Calu3 (cell line): ENCODE data around the gene MED13. TPM values are rescaled to one million over a fixed set of nuclear protein-coding genes. Genes with fewer than 3 reads are reported as not detected.

Source experiments
- BruUV-seq: library from RNA; stranded (reverse); fragments of 400-500 nt; replicated peaks from 2 replicates; lab custom pipeline; 2021; lab: Mats Ljungman, UMichigan
- CTCF ChIA-PET: fragments of 300-600 bp; sonication (Branson Sonifier 250); formaldehyde crosslinking; loops from one replicate; lab custom pipeline; 2022; ENCODE audit warnings: antibody characterized with exemption; lab: Charles Lee
- DNase-seq: peaks from one replicate; pipeline ENCODE4 v3.0.0; 2022
- H3K27ac Mint-ChIP-seq: one replicate; pipeline ENCODE4 v1.8.0; 2022; ENCODE audit warnings: mixed read lengths; ENCODE audit not compliant: unreplicated experiment
- H3K27me3 Mint-ChIP-seq: one replicate; pipeline ENCODE4 v1.8.0; 2022; ENCODE audit warnings: mixed read lengths; ENCODE audit not compliant: unreplicated experiment
- H3K36me3 Mint-ChIP-seq: one replicate; pipeline ENCODE4 v1.8.0; 2022; ENCODE audit warnings: mild to moderate bottlenecking, moderate library complexity, mixed read lengths; ENCODE audit not compliant: insufficient read depth, unreplicated experiment
- H3K4me1 Mint-ChIP-seq: one replicate; pipeline ENCODE4 v1.8.0; 2022; ENCODE audit warnings: mild to moderate bottlenecking, low read depth, mixed read lengths; ENCODE audit not compliant: unreplicated experiment
- H3K4me3 Mint-ChIP-seq: one replicate; pipeline ENCODE4 v1.8.0; 2022; ENCODE audit warnings: mild to moderate bottlenecking, low read depth, moderate library complexity, mixed read lengths; ENCODE audit not compliant: unreplicated experiment
- H3K9me3 Mint-ChIP-seq: one replicate; pipeline ENCODE4 v1.8.0; 2022; ENCODE audit warnings: low read depth, mixed read lengths; ENCODE audit not compliant: unreplicated experiment
- intact Hi-C: fragments of 100-400 bp; cut with micrococcal nuclease; formaldehyde crosslinking; loops from one replicate; pipeline ENCODE4 v1.10.0; 2022; ENCODE audit not compliant: unreplicated experiment
- total RNA-seq: library from RNA; stranded (reverse); gene quantifications from 2 replicates; pipeline ENCODE4 v1.2.3, GENCODE V29; 2022
- TF ChIP-seq, protein P1 (sequence below): fragments of 200-600 bp; IDR thresholded peaks from one replicate; pipeline ENCODE4 v1.8.0; 2022; ENCODE audit warnings: antibody characterized with exemption; ENCODE audit not compliant: unreplicated experiment

MED13 gene
- total RNA-seq, 1 experiment from 2014 or later: 50.2 TPM

DNA sequence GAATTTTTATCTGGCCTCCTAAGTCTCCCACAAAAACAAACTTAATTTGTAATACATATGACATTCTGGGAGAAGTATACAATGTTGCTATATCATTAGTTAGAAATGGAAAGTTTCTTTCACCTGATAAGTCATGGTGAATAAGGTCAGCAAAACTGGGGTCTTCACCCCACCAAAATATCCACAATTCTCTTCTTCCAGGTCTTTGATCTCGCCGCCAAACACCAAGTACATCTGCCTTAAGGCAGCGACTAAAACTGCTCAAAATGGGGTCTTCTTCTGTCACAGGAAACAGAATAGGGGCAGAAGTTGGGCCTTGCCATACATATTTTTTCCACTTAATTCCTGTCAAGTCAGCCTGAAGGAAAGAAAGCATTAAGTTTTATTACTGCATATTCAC lies 2.1 kb downstream of the MED13 start:
- Mint-ChIP-seq H3K36me3 (peaks cover 51% of the 10 kb centered on the region), H3K4me1 (peaks cover 40% of the 10 kb centered on the region), H3K27me3 (no peaks in the 10 kb centered on the region), H3K27ac (no peak overlapping the region), H3K4me3 (peak overlapping the region; percentile 95), H3K9me3 (no peaks in the 10 kb centered on the region)
- BruUV-seq: no TSS peak
- intact Hi-C loops: loop anchor here (10.0 kb wide), 1 partner anchor 188 kb away; no protein-coding TSS in a partner anchor
- no peak for DNase-seq
- TF ChIP-seq, protein P1, sequence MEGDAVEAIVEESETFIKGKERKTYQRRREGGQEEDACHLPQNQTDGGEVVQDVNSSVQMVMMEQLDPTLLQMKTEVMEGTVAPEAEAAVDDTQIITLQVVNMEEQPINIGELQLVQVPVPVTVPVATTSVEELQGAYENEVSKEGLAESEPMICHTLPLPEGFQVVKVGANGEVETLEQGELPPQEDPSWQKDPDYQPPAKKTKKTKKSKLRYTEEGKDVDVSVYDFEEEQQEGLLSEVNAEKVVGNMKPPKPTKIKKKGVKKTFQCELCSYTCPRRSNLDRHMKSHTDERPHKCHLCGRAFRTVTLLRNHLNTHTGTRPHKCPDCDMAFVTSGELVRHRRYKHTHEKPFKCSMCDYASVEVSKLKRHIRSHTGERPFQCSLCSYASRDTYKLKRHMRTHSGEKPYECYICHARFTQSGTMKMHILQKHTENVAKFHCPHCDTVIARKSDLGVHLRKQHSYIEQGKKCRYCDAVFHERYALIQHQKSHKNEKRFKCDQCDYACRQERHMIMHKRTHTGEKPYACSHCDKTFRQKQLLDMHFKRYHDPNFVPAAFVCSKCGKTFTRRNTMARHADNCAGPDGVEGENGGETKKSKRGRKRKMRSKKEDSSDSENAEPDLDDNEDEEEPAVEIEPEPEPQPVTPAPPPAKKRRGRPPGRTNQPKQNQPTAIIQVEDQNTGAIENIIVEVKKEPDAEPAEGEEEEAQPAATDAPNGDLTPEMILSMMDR: no peak
- CTCF ChIA-PET: no interaction called here

DNA sequence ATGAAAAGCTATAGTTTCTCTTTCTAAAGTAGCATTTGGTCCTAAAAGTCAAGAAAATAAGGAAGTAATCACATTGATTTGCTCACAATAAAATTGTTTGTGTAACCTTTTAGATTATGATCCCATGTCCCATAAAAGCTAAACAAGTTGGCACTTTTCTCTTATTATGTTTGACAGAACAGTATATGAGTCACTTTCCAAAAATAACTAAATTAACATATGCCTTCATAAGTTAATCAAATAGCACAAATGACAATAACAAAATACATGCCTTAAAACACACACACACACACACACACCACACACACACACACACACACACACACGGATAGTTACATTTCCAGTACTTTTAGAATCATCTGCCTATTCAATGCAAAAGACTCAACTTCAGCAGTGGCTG lies 2.8 kb downstream of the MED13 start:
- Mint-ChIP-seq H3K27ac (peak overlapping the region; percentile 10), H3K36me3 (peaks cover 53% of the 10 kb centered on the region), H3K4me1 (peaks cover 35% of the 10 kb centered on the region), H3K4me3 (peak overlapping the region; percentile 95), H3K9me3 (no peaks in the 10 kb centered on the region), H3K27me3 (no peaks in the 10 kb centered on the region)
- TF ChIP-seq, protein P1: no peak
- CTCF ChIA-PET: no interaction called here
- BruUV-seq: no TSS peak
- DNase-seq: no peak
- intact Hi-C loops: loop anchor here (10.0 kb wide), 1 partner anchor 188 kb away; no protein-coding TSS in a partner anchor

DNA sequence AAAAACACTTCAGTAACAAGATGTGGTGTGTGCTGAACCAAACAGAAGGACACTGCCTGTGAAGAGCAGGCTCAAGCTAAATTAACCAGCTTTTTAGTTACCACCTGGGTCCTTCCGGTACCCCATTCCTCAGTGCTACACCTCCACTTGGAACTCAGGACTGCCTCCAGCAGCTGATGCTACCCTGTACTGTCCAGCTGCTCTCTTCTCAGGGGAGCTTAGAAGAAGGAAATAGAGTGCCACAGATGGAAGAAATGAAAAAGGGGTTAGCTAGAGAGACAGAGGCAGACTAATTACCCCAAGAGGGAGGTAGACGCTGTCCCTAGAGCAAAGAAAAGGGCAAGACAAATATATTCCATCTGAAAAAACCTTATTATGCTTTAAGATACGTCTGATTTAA lies 5.7 kb downstream of the MED13 start:
- no peak overlapping the region for H3K27ac Mint-ChIP-seq
- H3K9me3 Mint-ChIP-seq: no peaks in the 10 kb centered on the region
- TF ChIP-seq, protein P1: no peak
- no peak for DNase-seq
- H3K4me1 Mint-ChIP-seq: peaks cover 30% of the 10 kb centered on the region
- H3K4me3 Mint-ChIP-seq: peak overlapping the region; percentile 24
- CTCF ChIA-PET: no interaction called here
- H3K27me3 Mint-ChIP-seq: no peaks in the 10 kb centered on the region
- intact Hi-C loops: no loop called here
- no TSS peak for BruUV-seq
- peaks cover 36% of the 10 kb centered on the region for H3K36me3 Mint-ChIP-seq

DNA sequence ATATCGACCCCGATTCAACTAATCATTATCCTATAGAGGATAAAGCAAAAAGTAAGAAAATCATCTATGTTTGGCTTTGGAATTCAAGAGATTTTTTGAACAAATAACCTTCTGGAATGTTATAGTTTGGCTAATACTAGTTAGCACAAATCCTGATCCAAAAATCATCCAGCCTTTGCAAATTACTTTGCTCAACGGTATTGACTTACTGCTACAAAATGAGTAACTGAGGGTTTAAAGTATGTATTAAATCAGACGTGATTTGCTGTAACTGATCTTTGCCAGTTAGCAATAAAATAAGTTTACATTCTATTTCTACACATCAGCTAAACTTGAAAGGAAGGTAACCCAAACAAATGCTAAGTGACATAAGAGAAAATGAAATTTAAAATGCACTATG lies 6.5 kb downstream of the MED13 start:
- no peak overlapping the region for H3K4me3 Mint-ChIP-seq
- CTCF ChIA-PET: no interaction called here
- H3K36me3 Mint-ChIP-seq: peaks cover 29% of the 10 kb centered on the region
- intact Hi-C loops: no loop called here
- TF ChIP-seq, protein P1: no peak
- no peak for DNase-seq
- no peaks in the 10 kb centered on the region for H3K9me3 Mint-ChIP-seq
- peaks cover 30% of the 10 kb centered on the region for H3K4me1 Mint-ChIP-seq
- no peaks in the 10 kb centered on the region for H3K27me3 Mint-ChIP-seq
- BruUV-seq: no TSS peak
- H3K27ac Mint-ChIP-seq: no peak overlapping the region
